Gastrocnemius medialis (tissue), 4 donors: ENCODE measurements around the gene NCMAP.

Experiments used
- POLR2A ChIP-seq, 2 donors: fragments of 450-650 bp; IDR thresholded peaks; one replicate each; pipeline ENCODE4 v1.6.1; 2017; ENCODE audit warnings: antibody characterized with exemption in 2 of 2, mild to moderate bottlenecking in 2 of 2, moderate library complexity in 2 of 2
- TF ChIP-seq, protein P1 (sequence below), 5 experiments: fragments of 450-650 bp in 3 of 5; fragments of 200-600 bp in 2 of 5; sonication (generic) in 2 of 5; IDR thresholded peaks in 4 of 5; conservative IDR thresholded peaks in 1 of 5; 1 replicate in 4 of 5; 2 replicates in 1 of 5; pipeline ENCODE4 v1.5.1; 2016 to 2019; ENCODE audit warnings: antibody characterized with exemption in 5 of 5, mild to moderate bottlenecking in 3 of 5, moderate library complexity in 3 of 5

DNA sequence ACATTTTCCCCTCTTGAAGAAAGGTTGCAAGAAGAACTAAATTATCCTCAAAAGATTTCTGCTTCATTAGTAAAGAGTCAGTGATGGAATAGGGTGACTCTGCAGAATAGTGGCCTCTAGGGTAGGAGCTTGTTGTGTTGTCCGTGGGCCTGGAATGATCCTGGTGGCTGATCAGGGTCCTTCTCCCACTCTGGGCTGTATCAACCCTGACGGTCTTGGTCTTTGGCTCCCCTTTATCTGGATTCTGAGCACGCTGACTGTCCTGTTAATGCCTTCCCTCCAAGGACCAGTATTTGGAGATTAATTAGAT, 50.4 kb downstream of the NCMAP start:
- TF ChIP-seq, protein P1, sequence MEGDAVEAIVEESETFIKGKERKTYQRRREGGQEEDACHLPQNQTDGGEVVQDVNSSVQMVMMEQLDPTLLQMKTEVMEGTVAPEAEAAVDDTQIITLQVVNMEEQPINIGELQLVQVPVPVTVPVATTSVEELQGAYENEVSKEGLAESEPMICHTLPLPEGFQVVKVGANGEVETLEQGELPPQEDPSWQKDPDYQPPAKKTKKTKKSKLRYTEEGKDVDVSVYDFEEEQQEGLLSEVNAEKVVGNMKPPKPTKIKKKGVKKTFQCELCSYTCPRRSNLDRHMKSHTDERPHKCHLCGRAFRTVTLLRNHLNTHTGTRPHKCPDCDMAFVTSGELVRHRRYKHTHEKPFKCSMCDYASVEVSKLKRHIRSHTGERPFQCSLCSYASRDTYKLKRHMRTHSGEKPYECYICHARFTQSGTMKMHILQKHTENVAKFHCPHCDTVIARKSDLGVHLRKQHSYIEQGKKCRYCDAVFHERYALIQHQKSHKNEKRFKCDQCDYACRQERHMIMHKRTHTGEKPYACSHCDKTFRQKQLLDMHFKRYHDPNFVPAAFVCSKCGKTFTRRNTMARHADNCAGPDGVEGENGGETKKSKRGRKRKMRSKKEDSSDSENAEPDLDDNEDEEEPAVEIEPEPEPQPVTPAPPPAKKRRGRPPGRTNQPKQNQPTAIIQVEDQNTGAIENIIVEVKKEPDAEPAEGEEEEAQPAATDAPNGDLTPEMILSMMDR (IDR thresholded peaks at IDR 0.05 in 4 of 5, conservative IDR thresholded peaks at IDR 0.05 in 1 of 5) = no peak
- TF ChIP-seq POLR2A (IDR thresholded peaks at IDR 0.05) = no peak
